HG02623 (cell line): Measurements from ENCODE around the gene ADAMTS17.

Experiments used
- ATAC-seq: cut with Tn5 transposase; IDR thresholded peaks from one replicate; pipeline ENCODE4 v1.9.1; 2021; ENCODE audit warnings: moderate library complexity; ENCODE audit not compliant: unreplicated experiment

ADAMTS17 gene

GRCh38 chr15:100310513-100311153 lies 31.1 kb downstream of the ADAMTS17 start:
- ATAC-seq, result no peak

DNA sequence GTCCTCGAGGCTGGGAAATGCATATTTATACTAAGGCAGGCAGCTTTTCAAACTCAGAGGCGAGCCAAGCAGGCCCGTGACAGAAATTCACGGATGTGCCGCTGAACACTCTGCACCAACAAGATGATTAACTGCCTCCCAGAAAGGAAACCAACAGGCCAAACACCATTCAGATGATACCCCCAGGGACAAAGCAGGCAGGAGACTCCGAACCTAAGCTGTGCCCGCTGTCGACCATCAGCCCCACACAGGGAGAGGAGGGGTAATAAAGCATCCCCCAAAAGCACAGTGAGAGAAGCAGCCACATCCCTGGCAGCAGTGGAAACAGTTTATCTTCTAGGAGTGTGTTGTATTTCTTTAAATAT lies 31.8 kb downstream of the ADAMTS17 start:
- ATAC-seq, result no peak

GRCh38 chr15:100309109-100310040 lies 32.4 kb downstream of the ADAMTS17 start:
- no peak for ATAC-seq

DNA sequence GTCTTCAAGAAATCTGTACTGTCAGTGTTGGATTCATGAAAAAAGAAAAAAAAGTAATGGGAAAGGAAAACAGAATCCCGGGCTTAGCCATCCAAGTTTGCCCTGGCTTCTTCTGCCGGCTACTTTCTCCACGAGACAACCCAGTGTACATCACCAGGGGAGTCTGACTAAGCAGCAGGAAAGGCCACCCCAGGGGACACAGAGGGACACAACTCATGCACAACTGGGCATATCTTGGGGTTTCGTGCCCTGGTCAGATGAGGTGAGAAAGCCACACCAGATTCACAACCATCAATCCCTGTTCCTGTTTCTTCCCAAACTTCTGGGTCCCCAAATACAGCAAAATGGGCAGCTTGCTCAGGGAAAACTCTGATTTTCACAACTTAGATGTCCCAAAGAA lies 33.2 kb downstream of the ADAMTS17 start:
- ATAC-seq, result no peak

GRCh38 chr15:100308213-100308600 lies 33.6 kb downstream of the ADAMTS17 start:
- ATAC-seq, result no peak

DNA sequence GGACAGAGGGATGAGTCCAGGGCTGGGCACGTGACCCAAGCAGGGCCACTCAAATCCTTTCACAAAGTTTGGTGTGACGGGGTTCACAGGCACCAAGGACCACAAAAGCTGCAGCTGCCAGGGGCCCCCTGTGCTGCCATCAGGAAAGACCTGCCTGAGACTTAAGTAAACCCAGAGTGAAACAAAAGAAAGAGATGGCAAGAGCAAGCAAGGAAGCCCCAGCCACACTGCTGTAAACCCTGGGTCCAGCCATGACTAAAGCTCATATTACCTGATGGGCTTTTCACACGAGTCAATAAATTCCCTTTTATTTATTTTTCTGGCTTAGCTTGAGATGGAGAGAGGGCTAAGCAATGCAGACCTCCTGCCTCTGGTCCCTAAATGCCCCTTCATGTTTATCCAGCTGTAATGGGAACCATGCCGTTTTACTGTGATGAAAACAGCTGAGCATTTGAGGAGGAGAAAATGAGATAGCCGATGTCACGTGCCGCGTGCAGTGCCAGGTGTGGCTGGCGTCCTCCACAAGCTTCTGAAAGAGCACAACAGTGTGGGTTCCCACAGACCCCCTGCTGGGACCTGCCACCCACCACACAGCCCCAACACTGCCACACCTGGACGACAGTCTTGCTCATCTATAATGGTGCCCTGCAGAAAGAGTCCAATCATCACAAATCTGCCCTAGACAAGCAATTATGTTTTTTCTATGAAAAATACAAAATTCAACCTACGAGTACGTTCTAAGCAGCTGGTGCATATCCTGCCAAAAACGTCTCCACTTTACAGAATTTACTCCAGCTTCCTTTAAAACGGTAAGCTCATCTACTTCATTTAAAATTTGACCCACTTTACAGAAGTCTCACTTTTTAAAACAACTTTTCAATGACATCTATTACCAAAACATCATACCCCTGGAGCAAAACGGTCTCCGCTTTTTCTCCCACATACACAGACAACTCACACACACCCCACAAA lies 34.2 kb downstream of the ADAMTS17 start:
- no peak for ATAC-seq

- ATAC-seq, result no peak
Measured at GRCh38 chr15:100306098-100306497, 35.7 kb downstream of the ADAMTS17 start.

DNA sequence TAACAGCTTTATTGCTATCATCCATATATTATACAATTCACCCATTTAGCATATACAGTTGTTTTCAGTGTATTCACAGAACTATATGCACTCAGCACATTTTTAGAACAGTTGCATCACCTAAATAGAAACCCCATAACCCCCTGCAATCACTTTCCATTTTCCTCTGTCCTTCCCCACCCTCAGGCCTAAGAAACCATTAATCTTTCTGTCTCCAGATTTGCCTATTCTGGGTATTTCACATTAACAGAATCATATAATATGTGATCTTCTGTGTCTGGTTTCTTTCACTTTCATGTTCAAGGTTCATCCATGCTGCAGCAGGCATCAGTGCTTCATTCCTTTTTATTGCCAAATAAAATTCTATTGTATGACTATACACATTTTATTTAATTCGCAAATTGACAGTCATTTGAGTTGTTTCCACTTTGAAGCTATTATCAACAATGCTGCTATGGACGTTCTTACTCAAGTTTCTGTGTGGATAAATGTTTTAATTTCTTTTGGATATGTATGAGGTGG lies 39.8 kb downstream of the ADAMTS17 start:
- no peak for ATAC-seq

DNA sequence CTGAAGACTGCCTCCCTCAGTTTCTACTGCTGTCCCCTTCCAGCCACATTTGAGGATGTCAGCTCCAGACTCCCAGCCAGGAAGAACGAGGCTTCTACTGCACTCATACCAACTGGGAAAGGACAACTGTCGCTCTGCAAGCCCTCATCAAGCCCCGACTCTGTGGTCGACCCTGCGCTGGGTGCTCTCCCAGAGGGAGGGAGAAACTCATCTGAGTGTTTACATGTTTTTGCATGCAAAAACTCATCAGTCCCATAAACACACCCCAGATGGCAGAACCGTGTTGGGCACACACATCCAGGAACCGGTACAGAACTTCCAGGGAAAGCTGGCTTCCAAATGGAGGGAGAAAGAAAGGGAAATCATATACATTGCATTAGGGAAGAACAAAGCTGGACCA lies 43.5 kb downstream of the ADAMTS17 start:
- ATAC-seq, result no peak

GRCh38 chr15:100297812-100298211 lies 44.0 kb downstream of the ADAMTS17 start:
- ATAC-seq, result no peak

- ATAC-seq, result no peak
Measured at GRCh38 chr15:100295939-100296565, 45.7 kb downstream of the ADAMTS17 start.

- ATAC-seq, result no peak
Measured at GRCh38 chr15:100292010-100292409, 49.8 kb downstream of the ADAMTS17 start.

DNA sequence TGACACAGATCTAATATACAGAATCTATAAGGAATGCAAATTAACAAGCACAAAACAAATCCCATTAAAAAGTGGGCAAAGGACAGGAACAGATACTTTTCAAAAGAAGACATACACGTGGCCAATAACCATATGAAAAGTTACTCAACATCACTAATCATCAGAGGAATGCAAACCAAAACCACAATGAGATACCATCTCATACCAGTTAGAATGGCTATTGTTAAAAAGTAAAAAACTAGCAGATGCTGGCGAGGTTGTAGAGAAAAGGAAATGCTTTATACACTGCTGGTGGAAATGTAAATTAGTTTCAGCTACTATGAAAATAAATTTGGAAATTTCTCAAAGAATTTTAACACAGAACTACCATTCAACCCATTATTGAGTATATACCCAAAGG lies 50.7 kb downstream of the ADAMTS17 start:
- no peak for ATAC-seq

DNA sequence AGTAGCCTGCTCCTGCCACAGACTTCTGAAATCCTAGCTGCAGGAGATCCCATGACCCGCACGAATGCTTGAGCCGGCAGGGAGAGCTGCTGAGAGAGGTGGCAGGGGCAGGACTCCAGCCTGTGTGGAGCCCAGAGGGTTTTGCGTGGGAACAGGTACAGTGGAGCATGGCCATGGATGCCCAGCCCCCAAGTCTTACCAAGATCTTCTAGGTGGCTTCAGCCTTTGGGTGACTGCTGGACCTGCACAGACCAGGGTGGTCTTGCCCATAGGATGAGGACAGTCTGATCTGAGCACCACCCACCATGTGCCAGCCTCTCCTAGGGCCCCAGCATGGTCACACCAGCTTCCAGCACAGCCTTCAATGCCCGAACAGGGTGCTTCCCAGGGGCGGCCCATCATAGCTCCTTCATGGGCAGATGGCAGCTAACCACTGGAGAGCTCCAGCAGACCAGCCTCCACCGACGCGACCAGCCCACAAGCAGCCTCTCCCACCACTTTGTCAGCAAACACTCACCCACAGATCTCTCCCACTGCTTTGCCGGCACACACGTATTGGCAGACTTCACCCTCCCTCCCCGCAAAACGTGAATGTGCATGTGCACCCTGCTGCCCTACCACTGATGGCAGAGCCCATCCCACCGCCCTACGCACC lies 56.0 kb downstream of the ADAMTS17 start:
- ATAC-seq, result no peak

DNA sequence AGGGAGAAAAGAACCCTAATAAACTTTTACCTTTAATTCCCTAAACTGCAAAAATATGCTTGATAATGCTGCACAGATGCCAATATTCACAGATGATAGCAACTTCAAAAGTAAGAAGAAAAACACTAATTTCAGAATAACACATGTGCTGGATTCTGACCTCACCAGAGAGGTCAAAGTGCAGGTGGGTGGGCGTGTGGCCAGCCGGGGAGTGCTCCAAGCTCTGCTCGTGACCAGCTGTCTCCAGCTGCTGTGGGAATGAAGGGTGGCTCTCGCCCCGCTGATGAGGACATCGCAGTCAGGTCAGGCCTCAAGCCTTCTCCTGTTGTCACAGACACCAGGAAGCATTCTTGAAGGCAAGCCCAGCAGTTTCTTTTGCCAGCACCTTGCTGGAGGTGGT lies 57.1 kb downstream of the ADAMTS17 start:
- no peak for ATAC-seq

GRCh38 chr15:100284191-100284590 lies 57.6 kb downstream of the ADAMTS17 start:
- no peak for ATAC-seq

GRCh38 chr15:100281096-100281917 lies 60.5 kb downstream of the ADAMTS17 start:
- no peak for ATAC-seq

GRCh38 chr15:100279849-100280248 lies 61.9 kb downstream of the ADAMTS17 start:
- no peak for ATAC-seq

- no peak for ATAC-seq
Measured at GRCh38 chr15:100279446-100279845, 62.3 kb downstream of the ADAMTS17 start.
